Mesenchymal stem cell (in vitro differentiated cells and primary cell): ENCODE measurements around the gene TMEM88.

Experiments
- DNase-seq: peaks from one replicate; pipeline ENCODE4 v3.0.0-alpha.2; 2013
- H2AFZ ChIP-seq: one replicate; pipeline ENCODE4 v1.6.1; 2013; ENCODE audit warnings: low read depth, mild to moderate bottlenecking, control low read depth, inconsistent platforms, low read length, moderate library complexity
- H2AK5ac ChIP-seq: 2 replicates; pipeline ENCODE4 v1.6.1; 2013; ENCODE audit warnings: low read length, moderate library complexity, mild to moderate bottlenecking, inconsistent platforms; ENCODE audit not compliant: severe bottlenecking
- H2BK120ac ChIP-seq: one replicate; pipeline ENCODE4 v1.6.1; 2013; ENCODE audit warnings: low read depth, mild to moderate bottlenecking, inconsistent platforms, low read length, moderate library complexity
- H2BK12ac ChIP-seq, 2 experiments: one replicate each; pipeline ENCODE4 v1.6.1; 2013; ENCODE audit warnings: inconsistent platforms in 2 of 2, low read length in 2 of 2, mild to moderate bottlenecking in 2 of 2, moderate library complexity in 2 of 2, control low read depth in 1 of 2
- H2BK15ac ChIP-seq: one replicate; pipeline ENCODE4 v1.6.1; 2013; ENCODE audit warnings: mild to moderate bottlenecking, low read depth, inconsistent platforms; ENCODE audit not compliant: poor library complexity, severe bottlenecking
- H2BK5ac ChIP-seq: 2 replicates; pipeline ENCODE4 v1.6.1; 2013; ENCODE audit warnings: low read depth, mild to moderate bottlenecking, low read length, control low read depth, inconsistent platforms; ENCODE audit not compliant: poor library complexity, severe bottlenecking
- H3K14ac ChIP-seq, 2 experiments: one replicate each; pipeline ENCODE4 v1.6.1; 2013; ENCODE audit warnings: inconsistent platforms in 2 of 2, low read length in 2 of 2, control low read depth in 1 of 2, mild to moderate bottlenecking in 1 of 2, moderate library complexity in 1 of 2
- H3K18ac ChIP-seq, 2 experiments: one replicate each; pipeline ENCODE4 v1.6.1; 2013; ENCODE audit warnings: inconsistent platforms in 2 of 2, low read length in 2 of 2, control low read depth in 1 of 2, low read depth in 1 of 2, mild to moderate bottlenecking in 1 of 2
- H3K23ac ChIP-seq, 2 experiments: one replicate each; pipeline ENCODE4 v1.6.1; 2013; ENCODE audit warnings: inconsistent platforms in 2 of 2, low read length in 2 of 2, mild to moderate bottlenecking in 2 of 2, moderate library complexity in 2 of 2, control low read depth in 1 of 2
- H3K27ac ChIP-seq: 2 replicates; pipeline ENCODE4 v1.5.1; 2013; ENCODE audit warnings: mild to moderate bottlenecking, moderate library complexity, low read length, control low read depth, inconsistent platforms; ENCODE audit not compliant: poor library complexity, severe bottlenecking
- H3K27me3 ChIP-seq, 2 experiments: 2 replicates each; pipeline versions ENCODE4 v1.6.1 to v1.7.0; 2013; ENCODE audit warnings: low read length in 2 of 2, mild to moderate bottlenecking in 2 of 2, moderate library complexity in 2 of 2, control low read depth in 1 of 2, inconsistent platforms in 1 of 2; ENCODE audit not compliant: control insufficient read depth in 1 of 2, insufficient read depth in 1 of 2
- H3K36me3 ChIP-seq, 2 experiments: 2 replicates each; pipeline versions ENCODE4 v1.6.1 to v1.7.0; 2013; ENCODE audit warnings: low read length in 2 of 2, control low read depth in 1 of 2, inconsistent platforms in 1 of 2, low read depth in 1 of 2, mild to moderate bottlenecking in 1 of 2; ENCODE audit not compliant: insufficient read depth in 2 of 2, control insufficient read depth in 1 of 2
- H3K4ac ChIP-seq, 2 experiments: one replicate each; pipeline ENCODE4 v1.6.1; 2013; ENCODE audit warnings: inconsistent platforms in 2 of 2, low read length in 2 of 2, mild to moderate bottlenecking in 2 of 2, moderate library complexity in 2 of 2, control low read depth in 1 of 2, low read depth in 1 of 2
- H3K4me1 ChIP-seq: 2 replicates; pipeline ENCODE4 v1.6.1; 2013; ENCODE audit warnings: low read depth, low read length, control low read depth; ENCODE audit not compliant: control insufficient read depth, insufficient read depth
- H3K4me2 ChIP-seq: 2 replicates; pipeline ENCODE4 v1.6.1; 2013; ENCODE audit warnings: low read length, mild to moderate bottlenecking, inconsistent platforms; ENCODE audit not compliant: poor library complexity, severe bottlenecking
- H3K4me3 ChIP-seq, 2 experiments: 2 replicates each; pipeline versions ENCODE4 v1.5.1 to v1.7.0; 2013; ENCODE audit warnings: low read length in 2 of 2, mild to moderate bottlenecking in 2 of 2, control low read depth in 1 of 2, low read depth in 1 of 2; ENCODE audit not compliant: insufficient read depth in 1 of 2
- H3K79me1 ChIP-seq: replicated peaks from 2 replicates; pipeline ENCODE4 v1.6.1; 2013; ENCODE audit warnings: mild to moderate bottlenecking, control low read depth, low read length, inconsistent platforms; ENCODE audit not compliant: poor library complexity, severe bottlenecking
- H3K9ac ChIP-seq: 2 replicates; pipeline ENCODE4 v1.7.0; 2013; ENCODE audit warnings: mild to moderate bottlenecking, low read length, moderate library complexity
- H3K9me3 ChIP-seq: 2 replicates; pipeline ENCODE4 v1.7.0; 2013; ENCODE audit warnings: mild to moderate bottlenecking, low read length; ENCODE audit not compliant: control insufficient read depth
- H4K8ac ChIP-seq: one replicate; pipeline ENCODE4 v1.6.1; 2013; ENCODE audit warnings: inconsistent platforms, mild to moderate bottlenecking, low read length, moderate library complexity
- H4K91ac ChIP-seq: one replicate; pipeline ENCODE4 v1.6.1; 2013; ENCODE audit warnings: mild to moderate bottlenecking, low read length, inconsistent platforms
- WGBS: methylation state at CpG from one replicate; pipeline ENCODE4 v1.1.7; 2013; ENCODE audit warnings: mixed read lengths; 5-methylcytosine and 5-hydroxymethylcytosine counted together

Gene TMEM88

DNA sequence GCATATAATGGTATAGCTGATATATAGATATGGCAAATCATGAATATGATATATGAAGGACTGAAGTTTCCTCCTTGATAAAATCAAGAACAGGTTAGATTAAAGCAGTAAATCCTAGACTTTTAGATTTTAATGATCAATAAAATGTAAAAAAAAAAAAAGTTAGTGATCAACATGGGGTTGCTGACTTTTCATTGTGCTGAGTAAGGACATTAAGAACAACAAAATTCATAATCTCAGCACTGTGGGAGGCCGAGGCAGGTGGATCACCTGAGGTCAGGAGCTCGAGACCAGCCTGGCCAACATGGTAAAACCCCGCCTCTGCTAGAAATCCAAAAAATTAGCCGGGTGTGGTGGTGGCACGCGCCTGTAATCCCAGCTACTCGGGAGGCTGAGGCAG, 23.4 kb downstream of the TMEM88 start:
- Histone ChIP-seq H3K27me3 (no peaks in the 10 kb centered on the region), H3K4me3 (no peak overlapping the region), H2BK120ac (no peak overlapping the region), H3K4ac (no peak overlapping the region), H2AFZ (no peak overlapping the region), H3K14ac (no peak overlapping the region), H3K9ac (no peak overlapping the region), H3K27ac (no peak overlapping the region), H3K9me3 (no peaks in the 10 kb centered on the region), H2AK5ac (no peak overlapping the region), H4K91ac (no peak overlapping the region), H3K36me3 (peaks cover 4 to 70% of the 10 kb centered on the region in 2 experiments), H3K23ac (no peak overlapping the region), H3K4me2 (no peak overlapping the region), H3K4me1 (peaks cover 4% of the 10 kb centered on the region), H2BK5ac (no peak overlapping the region), H4K8ac (no peak overlapping the region), H3K79me1 (peaks cover 14% of the 10 kb centered on the region), H3K18ac (no peak overlapping the region), H2BK12ac (no peak overlapping the region), H2BK15ac (no peak overlapping the region)
- DNase-seq, result no peak
- WGBS, result 97% methylated on average over 7 of the region's 7 CpGs

DNA sequence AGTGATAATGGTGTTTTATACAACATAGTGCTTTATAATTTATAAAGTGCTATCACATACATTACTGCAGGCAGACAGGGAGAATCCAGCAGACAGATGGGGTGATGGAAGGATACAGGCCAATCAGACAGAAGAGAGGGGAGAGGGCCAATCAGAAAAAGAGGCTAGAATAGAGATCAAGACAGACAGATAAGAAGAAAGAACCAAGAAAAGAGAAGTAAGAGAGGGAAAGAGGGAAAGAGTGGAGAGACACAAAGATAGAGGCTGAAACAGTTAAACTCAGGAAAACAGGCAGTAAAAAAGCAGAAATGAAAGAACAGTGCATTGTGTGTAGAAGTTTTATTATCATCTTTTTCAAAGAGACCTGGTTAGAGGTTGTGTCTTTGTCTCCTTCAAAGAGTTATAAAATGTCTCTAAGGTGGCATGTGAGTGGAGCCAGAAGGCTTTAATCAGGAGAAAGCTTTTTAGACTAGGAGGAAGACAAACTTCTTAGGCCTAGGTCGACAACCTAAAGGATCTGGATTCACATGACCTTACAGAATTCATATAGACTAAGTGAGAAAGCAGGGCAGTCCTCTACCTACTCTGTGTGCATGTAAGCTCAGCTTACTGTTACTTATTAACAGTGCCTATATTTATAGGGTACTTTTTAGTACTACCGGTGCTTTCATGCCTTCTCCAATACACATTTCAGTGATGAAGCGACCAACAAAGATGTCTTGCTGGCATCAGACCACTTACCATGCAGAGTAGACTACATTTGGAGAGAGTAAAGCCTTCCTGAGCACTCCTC, 25.4 kb downstream of the TMEM88 start:
- Histone ChIP-seq H4K8ac (no peak overlapping the region), H2BK5ac (no peak overlapping the region), H3K18ac (no peak overlapping the region), H3K27ac (no peak overlapping the region), H3K4me2 (no peak overlapping the region), H2BK15ac (no peak overlapping the region), H3K23ac (no peak overlapping the region), H3K4ac (no peak overlapping the region), H2BK12ac (no peak overlapping the region), H3K27me3 (no peaks in the 10 kb centered on the region), H2AK5ac (no peak overlapping the region), H2AFZ (no peak overlapping the region), H3K9me3 (no peaks in the 10 kb centered on the region), H3K9ac (no peak overlapping the region), H3K14ac (no peak overlapping the region), H3K79me1 (peaks cover 7% of the 10 kb centered on the region), H4K91ac (no peak overlapping the region), H2BK120ac (no peak overlapping the region), H3K36me3 (peaks cover 4 to 58% of the 10 kb centered on the region in 2 experiments), H3K4me1 (peaks cover 4% of the 10 kb centered on the region), H3K4me3 (no peak overlapping the region)
- WGBS, result 95% methylated on average over 3 of the region's 3 CpGs
- no peak for DNase-seq

DNA sequence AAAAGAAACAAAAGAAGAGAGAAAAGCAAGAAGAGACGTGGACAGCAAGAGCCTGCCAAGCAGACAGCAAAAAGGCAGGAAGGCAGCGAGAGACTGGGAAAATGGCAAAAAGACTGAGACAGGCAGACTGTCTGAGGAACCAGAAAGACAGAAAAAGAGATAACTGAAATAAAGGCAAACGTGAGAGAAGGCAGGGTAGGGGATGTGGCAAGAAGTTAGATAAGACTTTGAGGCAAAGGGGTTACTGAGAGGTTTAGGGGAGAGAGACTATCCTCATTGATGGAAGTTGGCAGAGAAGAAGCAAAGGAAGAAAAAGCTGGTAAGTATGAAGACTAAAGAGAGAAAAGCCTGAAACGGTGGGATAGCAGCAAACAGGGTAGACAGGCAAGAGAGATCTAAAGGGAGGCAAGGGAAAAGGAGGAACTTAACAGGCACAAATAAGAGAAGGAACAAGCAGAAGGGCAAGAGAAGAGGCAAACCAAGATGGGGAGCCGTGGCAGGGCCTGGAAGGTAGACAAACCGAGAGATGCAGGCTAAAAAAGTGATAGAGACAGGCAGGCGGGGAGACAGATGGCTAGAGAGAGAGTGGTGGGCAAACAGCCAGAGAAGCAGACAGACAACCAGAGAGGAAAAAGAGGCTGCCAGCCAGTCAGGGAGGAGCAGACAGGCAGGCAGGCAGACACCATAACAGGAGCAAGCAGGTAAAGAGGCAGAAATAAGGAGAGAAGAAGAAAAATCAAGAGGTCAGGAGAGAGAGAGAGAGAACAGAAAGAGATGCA, 26.6 kb downstream of the TMEM88 start:
- H3K79me1 ChIP-seq, result peaks cover 7% of the 10 kb centered on the region
- 85% methylated on average over 7 of the region's 7 CpGs for WGBS
- H3K36me3 ChIP-seq, result peaks cover 4 to 50% of the 10 kb centered on the region in 2 experiments
- H2BK5ac ChIP-seq, result no peak overlapping the region
- H3K4me2 ChIP-seq, result no peak overlapping the region
- no peak overlapping the region for H2BK120ac ChIP-seq
- H4K91ac ChIP-seq, result no peak overlapping the region
- H2BK12ac ChIP-seq, result no peak overlapping the region
- H3K4me1 ChIP-seq, result peaks cover 6% of the 10 kb centered on the region
- no peak for DNase-seq
- H2BK15ac ChIP-seq, result no peak overlapping the region
- H3K23ac ChIP-seq, result no peak overlapping the region
- peak overlapping the region; percentile 45 for H4K8ac ChIP-seq
- H3K4me3 ChIP-seq, result no peak overlapping the region
- no peak overlapping the region for H3K4ac ChIP-seq
- H3K14ac ChIP-seq, result no peak overlapping the region
- no peak overlapping the region for H3K27ac ChIP-seq
- H2AFZ ChIP-seq, result no peak overlapping the region
- no peak overlapping the region for H3K9ac ChIP-seq
- H2AK5ac ChIP-seq, result no peak overlapping the region
- no peaks in the 10 kb centered on the region for H3K27me3 ChIP-seq
- no peak overlapping the region for H3K18ac ChIP-seq
- H3K9me3 ChIP-seq, result no peaks in the 10 kb centered on the region

DNA sequence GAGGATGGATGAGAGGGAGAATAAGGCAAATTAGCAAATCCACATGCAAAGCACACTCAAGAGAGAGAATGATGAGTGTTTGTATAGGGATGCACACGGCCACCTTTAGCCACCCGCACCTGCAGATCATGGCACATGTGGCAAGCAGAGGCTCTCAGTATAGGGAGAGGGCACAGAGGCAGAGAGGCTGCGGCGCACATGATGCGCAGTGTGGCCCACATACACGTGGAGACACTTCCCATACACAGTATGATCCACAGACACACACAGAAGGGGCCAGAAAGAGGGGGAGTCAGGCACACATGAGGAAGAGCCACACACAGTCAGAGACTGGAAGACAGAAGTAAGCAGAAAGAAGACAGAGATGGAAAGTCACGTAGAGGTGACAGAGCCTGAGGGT, 27.2 kb downstream of the TMEM88 start:
- Histone ChIP-seq H3K23ac (peak overlapping the region in 1 of 2 experiments; percentile 9), H2AFZ (no peak overlapping the region), H2BK15ac (no peak overlapping the region), H4K91ac (no peak overlapping the region), H3K18ac (peak overlapping the region in 1 of 2 experiments; percentile 13), H4K8ac (no peak overlapping the region), H3K36me3 (peaks cover 4 to 50% of the 10 kb centered on the region in 2 experiments), H3K4me1 (peaks cover 6% of the 10 kb centered on the region), H2BK12ac (no peak overlapping the region), H2BK120ac (no peak overlapping the region), H2BK5ac (no peak overlapping the region), H3K14ac (peak overlapping the region in 1 of 2 experiments; percentile 35), H3K27me3 (no peaks in the 10 kb centered on the region), H2AK5ac (no peak overlapping the region), H3K4ac (no peak overlapping the region), H3K4me2 (no peak overlapping the region), H3K4me3 (no peak overlapping the region), H3K27ac (no peak overlapping the region), H3K79me1 (peaks cover 7% of the 10 kb centered on the region), H3K9ac (no peak overlapping the region), H3K9me3 (no peaks in the 10 kb centered on the region)
- 100% methylated on average over 3 of the region's 7 CpGs for whole genome bisulfite sequencing
- no peak for DNase-seq
